Spinal cord (tissue), 10 donors: ENCODE results near the gene CALN1. TPM values are rescaled to one million over a fixed set of nuclear protein-coding genes. Genes with fewer than 3 reads are reported as not detected.
"Not testable (repeated sequence)": the region's sequence is repeated elsewhere in the genome, so short reads cannot be mapped to it uniquely, and the experiment has no call there.

Experiments used
- DNase-seq, 6 donors: peaks; one replicate each; pipeline versions ENCODE4 v3.0.0 to v3.0.0-alpha.2; 2013 to 2015; ENCODE audit warnings: low spot score in 6 of 6, low read depth in 4 of 6
- H3K27ac ChIP-seq: one replicate; pipeline ENCODE4 v1.5.1; 2013; ENCODE audit warnings: low read depth, low read length, control low read depth
- H3K27me3 ChIP-seq: one replicate; pipeline ENCODE4 v1.6.1; 2013; ENCODE audit warnings: low read length; ENCODE audit not compliant: control insufficient read depth, insufficient read depth
- H3K36me3 ChIP-seq: one replicate; pipeline ENCODE4 v1.6.1; 2013; ENCODE audit warnings: low read length; ENCODE audit not compliant: control insufficient read depth, insufficient read depth
- H3K4me1 ChIP-seq: one replicate; pipeline ENCODE4 v1.6.1; 2013; ENCODE audit warnings: low read length; ENCODE audit not compliant: control insufficient read depth, insufficient read depth
- H3K4me3 ChIP-seq: one replicate; pipeline ENCODE4 v1.5.1; 2013; ENCODE audit warnings: low read depth, low read length, control low read depth
- H3K9me3 ChIP-seq: one replicate; pipeline ENCODE4 v1.6.1; 2013; ENCODE audit warnings: low read length; ENCODE audit not compliant: control insufficient read depth, insufficient read depth
- WGBS: methylation state at CpG from one replicate; pipeline ENCODE4 v1.1.5; 2013; ENCODE audit warnings: missing lambda C conversion rate; ENCODE audit not compliant: insufficient coverage; 5-methylcytosine and 5-hydroxymethylcytosine counted together
- long read RNA-seq, 4 donors: transcript quantifications; one replicate each; lab custom pipeline, GENCODE V29; 2026
- polyA plus RNA-seq, 2 donors: library from polyadenylated mRNA; unstranded; fragments of 120-200 nt; gene quantifications; one replicate each; pipeline ENCODE4 v1.2.1, GENCODE V29; 2013; ENCODE audit not compliant: insufficient read length in 2 of 2
- total RNA-seq, 2 donors: library from RNA; depleted of rRNA in 1 of 2; stranded (reverse); fragments of 120-200 nt in 1 of 2; fragments of >200 nt in 1 of 2; gene quantifications; one replicate each; pipeline versions ENCODE4 v1.2.3 to v1.2.4, GENCODE V29; 2013 to 2014
- donor health status: healthy.

Gene CALN1
- total RNA-seq (10 to 100 TPM; 14.7 to 30.0 TPM), polyA plus RNA-seq (10 to 100 TPM; 20.6 to 23.7 TPM)
- long read RNA-seq, donor 1, full-length matches to known transcripts = 5 of 5 reads
- long read RNA-seq, donor 1, partial matches to known transcripts = 0 of 5 reads
- long read RNA-seq, donor 1, other reads (novel, unspliced or antisense) = 0 of 5 reads
- long read RNA-seq, donor 2, full-length matches to known transcripts = 1 of 1 reads
- long read RNA-seq, donor 2, partial matches to known transcripts = 0 of 1 reads
- long read RNA-seq, donor 2, other reads (novel, unspliced or antisense) = 0 of 1 reads
- long read RNA-seq, donor 3, full-length matches to known transcripts = 2 of 22 reads
- long read RNA-seq, donor 3, partial matches to known transcripts = 20 of 22 reads
- long read RNA-seq, donor 3, other reads (novel, unspliced or antisense) = 0 of 22 reads
- long read RNA-seq, donor 4 = 0 reads

DNA sequence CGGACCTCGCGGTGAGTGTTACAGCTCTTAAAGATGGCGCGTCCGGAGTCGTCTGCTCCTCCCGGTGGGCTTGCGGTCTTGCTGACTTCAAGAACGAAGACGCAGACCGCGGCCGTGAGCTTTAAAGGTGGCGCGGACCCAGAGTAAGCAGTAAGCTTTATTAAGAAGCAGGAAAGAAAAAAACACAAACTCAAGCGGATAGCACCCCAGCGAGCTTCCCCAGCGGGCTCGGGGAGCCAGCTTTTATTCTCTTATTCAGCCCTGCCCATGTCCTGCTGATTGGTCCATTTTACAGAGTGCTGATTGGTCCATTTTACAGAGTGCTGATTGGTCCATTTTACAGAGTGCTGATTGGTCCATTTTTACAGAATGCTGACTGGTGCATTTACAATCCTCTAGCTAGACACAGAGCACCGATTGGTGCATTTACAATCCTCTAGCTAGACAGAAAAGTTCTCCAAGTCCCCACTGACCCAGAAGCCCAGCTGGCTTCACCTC lies at the start of gene CALN1:
CALN1 (minus strand) TSS at position 218 of the 498 bp plus-strand sequence.
- H3K9me3 ChIP-seq, H3K4me1 ChIP-seq, H3K36me3 ChIP-seq, H3K4me3 ChIP-seq, H3K27ac ChIP-seq, DNase-seq, H3K27me3 ChIP-seq: not testable (repeated sequence)
- 99% methylated on average over 11 of the region's 21 CpGs for WGBS

DNA sequence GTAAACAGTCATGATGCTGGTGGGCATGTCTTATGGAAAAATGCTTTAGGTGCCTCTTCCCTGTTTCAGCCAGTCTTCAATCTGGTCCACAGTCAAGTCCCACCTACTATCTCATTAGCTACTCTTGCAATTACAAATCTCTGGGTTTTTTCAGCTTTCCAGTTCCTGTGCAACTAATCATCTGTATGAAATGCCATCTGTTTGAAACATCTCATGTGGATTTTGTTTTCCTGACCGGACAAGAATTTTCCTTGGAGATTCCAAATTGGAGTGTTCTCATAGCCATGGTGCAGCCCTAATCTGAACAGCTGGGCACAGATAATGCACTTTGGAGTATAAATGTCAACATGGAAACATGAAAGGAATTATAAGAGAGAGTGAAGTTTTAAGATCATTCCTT lies 41.3 kb upstream of the CALN1 start:
- no peak overlapping the region for H3K27ac ChIP-seq
- H3K36me3 ChIP-seq = no peaks in the 10 kb centered on the region
- WGBS = 83% methylated on average over 1 of the region's 1 CpG

DNA sequence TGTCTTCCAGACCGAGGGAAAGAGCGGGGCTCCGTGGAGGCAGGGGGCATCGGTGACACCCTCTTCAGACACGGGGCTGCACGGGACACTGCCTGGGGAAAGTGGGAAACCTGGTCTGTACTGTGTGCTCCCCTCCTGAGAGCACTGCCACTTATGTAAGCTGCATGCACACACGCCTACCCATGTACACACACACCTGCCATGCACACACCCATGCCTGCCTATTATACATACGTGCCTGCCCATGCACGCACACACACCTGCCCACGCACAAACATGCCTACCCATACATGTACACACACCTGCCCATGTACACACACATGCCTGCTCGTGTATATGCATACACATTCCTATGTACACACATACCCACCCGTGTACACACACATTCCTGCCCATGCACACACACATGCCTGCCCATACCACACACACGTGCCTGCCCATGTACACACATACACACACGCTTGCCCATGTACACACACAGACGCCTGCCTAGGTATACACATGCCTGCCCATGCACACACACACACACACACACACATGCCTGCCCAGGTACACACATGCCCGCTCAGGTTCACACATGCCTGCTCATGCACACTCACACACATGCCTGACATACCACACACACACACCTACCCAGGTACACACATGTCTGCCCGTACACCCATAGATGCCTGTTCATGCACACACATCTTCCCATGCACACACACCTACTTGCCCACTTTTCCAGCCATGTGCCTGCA lies 35.5 kb upstream of the CALN1 start:
- H3K36me3 ChIP-seq = no peaks in the 10 kb centered on the region
- WGBS = 89% methylated on average over 17 of the region's 17 CpGs
- no peaks in the 10 kb centered on the region for H3K9me3 ChIP-seq
- peaks cover 10% of the 10 kb centered on the region for H3K4me1 ChIP-seq
- H3K27ac ChIP-seq = no peak overlapping the region
- no peak overlapping the region for H3K4me3 ChIP-seq
- DNase-seq = no peak
- peaks cover 6% of the 10 kb centered on the region for H3K27me3 ChIP-seq

More for the DNA sequence above, 41.3 kb upstream of the CALN1 start:
- H3K4me1 ChIP-seq = no peaks in the 10 kb centered on the region
- H3K9me3 ChIP-seq = no peaks in the 10 kb centered on the region
- H3K4me3 ChIP-seq = no peak overlapping the region
- no peaks in the 10 kb centered on the region for H3K27me3 ChIP-seq
- no peak for DNase-seq

DNA sequence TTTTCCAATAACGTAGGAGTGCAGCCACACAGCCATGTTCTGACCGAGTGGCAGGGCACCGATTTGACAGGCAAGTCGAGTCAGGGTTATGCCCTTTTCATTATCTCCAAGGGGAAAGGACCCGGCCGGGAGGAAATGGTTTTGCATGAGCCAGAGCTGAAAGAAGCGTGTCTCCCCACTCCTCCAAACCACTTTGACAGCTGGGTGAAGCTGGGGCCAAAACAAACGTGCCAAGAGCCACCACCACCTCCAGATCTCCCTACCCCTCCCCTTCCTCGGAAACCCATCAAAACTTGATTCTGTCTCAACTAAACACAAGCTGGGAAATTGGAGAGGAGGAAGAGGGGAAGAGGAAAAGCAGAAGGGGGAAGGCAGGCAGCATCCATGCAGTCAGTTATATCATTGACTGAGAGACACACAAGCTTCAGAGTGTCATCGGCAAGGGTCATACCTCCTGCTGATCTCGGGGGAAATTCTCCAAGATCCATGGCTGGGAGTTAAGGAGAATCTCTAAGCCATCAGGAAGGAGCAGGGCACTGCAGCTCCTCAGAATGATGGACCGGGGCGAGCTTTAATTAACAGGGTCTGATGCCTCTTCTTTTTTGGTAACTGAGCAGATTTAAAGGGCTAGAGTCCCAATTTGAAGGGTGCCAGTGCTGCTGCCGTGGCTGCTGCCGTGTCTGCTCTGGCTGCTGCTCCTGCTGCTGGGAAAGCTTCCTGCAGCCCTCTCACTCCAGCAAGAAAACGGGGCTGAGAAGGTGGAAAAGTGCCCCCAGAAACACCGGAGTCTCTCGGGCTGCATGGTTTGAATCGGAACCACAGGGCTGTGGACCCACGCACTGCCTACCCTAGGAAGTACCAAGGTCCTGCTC lies 34.7 kb upstream of the CALN1 start:
- WGBS = 40% methylated on average over 14 of the region's 20 CpGs
- peaks cover 10% of the 10 kb centered on the region for H3K4me1 ChIP-seq
- no peak overlapping the region for H3K27ac ChIP-seq
- no peak overlapping the region for H3K4me3 ChIP-seq
- H3K27me3 ChIP-seq = peaks cover 6% of the 10 kb centered on the region
- H3K9me3 ChIP-seq = no peaks in the 10 kb centered on the region
- no peaks in the 10 kb centered on the region for H3K36me3 ChIP-seq
- peak in 2 of 6 donors; percentile 27 to 38 for DNase-seq

DNA sequence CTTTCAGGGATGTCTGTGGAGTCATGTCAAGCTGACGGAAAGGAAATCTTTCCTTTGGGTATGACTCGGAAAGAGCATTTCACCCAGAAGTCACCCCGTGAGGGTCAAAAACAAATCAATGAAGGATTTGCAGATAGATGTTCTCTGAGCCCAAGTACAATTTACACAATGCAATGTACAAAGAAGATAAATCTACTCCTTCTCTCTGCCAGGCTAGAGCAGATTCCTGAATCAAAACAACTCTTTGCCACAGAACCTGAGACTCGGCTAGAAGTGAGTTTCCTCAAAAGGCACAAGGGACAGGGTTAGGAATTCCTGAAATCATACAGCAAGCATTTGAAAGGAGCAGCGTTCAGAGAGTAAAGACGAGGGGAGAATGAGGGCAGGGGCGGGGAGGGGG lies 34.0 kb upstream of the CALN1 start:
- no peaks in the 10 kb centered on the region for H3K36me3 ChIP-seq
- peaks cover 10% of the 10 kb centered on the region for H3K4me1 ChIP-seq
- H3K27ac ChIP-seq = no peak overlapping the region
- no peak overlapping the region for H3K4me3 ChIP-seq
- H3K27me3 ChIP-seq = peaks cover 6% of the 10 kb centered on the region
- no peak for DNase-seq
- no peaks in the 10 kb centered on the region for H3K9me3 ChIP-seq
- 60% methylated on average over 5 of the region's 7 CpGs for WGBS

DNA sequence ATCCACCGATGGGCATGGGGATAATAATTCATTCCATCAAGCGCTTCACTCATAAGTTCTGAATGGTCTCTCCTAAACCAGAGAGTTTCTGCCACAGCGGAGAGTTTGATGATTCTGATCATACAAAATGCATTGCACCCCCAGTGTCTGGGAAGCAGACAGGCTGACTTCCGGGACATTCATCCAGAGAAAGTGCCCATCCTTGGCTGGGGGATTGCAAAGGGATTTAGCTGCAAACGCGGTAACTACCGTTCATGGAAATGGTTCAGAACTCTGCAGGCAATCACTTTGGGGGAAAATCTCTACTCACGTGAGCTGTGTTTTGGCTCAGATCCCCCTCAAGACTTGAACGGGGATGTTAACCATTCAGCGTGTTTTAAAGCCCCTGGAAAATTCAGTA lies 33.4 kb upstream of the CALN1 start:
- no peak overlapping the region for H3K27ac ChIP-seq
- H3K4me1 ChIP-seq = peaks cover 10% of the 10 kb centered on the region
- peaks cover 6% of the 10 kb centered on the region for H3K27me3 ChIP-seq
- H3K4me3 ChIP-seq = no peak overlapping the region
- no peaks in the 10 kb centered on the region for H3K9me3 ChIP-seq
- H3K36me3 ChIP-seq = no peaks in the 10 kb centered on the region
- WGBS = 64% methylated on average over 8 of the region's 10 CpGs
- DNase-seq = peak in 2 of 6 donors; percentile 30 to 45

DNA sequence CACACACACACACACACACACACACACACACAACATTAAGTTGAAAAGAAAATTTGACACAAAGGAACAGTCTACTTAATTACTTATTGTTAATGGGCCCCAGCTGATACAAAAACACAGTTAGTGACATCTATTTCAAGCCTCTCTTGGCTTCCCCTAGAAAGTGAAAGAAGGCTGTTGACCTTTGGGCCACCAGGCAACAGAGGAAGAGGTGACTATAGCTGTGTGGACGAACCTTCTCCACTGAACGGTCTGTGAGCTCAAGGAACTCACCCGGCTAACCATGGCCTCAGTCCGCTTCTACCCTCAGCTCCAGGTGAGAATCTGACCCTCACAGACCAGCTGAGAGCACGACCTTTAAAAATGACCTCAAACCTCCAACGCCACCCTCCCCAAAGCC lies 32.9 kb upstream of the CALN1 start:
- Histone ChIP-seq H3K4me3 (no peak overlapping the region), H3K9me3 (no peaks in the 10 kb centered on the region), H3K36me3 (no peaks in the 10 kb centered on the region), H3K4me1 (peaks cover 10% of the 10 kb centered on the region), H3K27me3 (peaks cover 6% of the 10 kb centered on the region), H3K27ac (no peak overlapping the region)
- 87% methylated on average over 6 of the region's 6 CpGs for WGBS
- DNase-seq = peak in 1 of 6 donors; percentile 11

DNA sequence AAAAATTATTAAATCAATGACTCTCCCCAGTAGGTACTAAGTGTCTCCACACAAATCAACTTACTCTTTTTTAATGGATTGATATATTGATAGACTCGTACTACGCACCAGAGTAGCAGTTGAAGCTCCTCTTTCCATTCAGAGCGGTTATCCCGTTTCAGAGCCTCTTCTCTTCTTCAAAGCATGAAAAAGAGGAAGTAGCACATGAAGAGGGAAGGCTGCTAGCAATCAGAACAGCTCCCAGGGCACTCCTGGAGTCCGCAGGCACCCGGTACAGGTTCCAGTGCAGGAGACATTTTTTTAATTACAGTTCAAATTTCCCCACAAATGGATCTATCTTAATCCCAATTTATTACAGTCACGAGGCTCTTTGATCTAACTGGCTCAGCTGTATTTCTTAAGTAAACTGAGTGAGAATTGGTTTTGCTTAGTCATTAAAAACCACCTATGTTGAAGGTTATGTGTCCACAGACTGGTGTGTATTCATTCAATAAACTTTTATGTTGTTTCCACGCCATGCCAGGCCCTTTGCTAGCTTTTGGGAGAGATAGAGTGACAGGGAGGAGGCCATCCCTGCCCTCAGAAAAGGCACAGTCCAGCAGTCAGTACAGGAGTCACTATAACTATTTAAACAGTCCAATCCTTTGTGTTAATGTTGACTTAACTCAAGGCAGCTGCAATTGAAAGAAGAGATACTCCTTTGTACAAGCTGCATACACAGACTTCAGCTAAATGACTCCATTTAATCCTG lies 32.1 kb upstream of the CALN1 start:
- Histone ChIP-seq H3K4me1 (peaks cover 10% of the 10 kb centered on the region), H3K27ac (no peak overlapping the region), H3K4me3 (no peak overlapping the region), H3K9me3 (no peaks in the 10 kb centered on the region), H3K36me3 (no peaks in the 10 kb centered on the region), H3K27me3 (peaks cover 6% of the 10 kb centered on the region)
- WGBS = 60% methylated on average over 2 of the region's 8 CpGs
- DNase-seq = peak in 1 of 6 donors; percentile 5
